Liver (tissue), 9 donors: ENCODE measurements around the gene ALDH8A1. TPM values are rescaled to one million over a fixed set of nuclear protein-coding genes. Genes with fewer than 3 reads are reported as not detected.

Experiments used
- DNase-seq: peaks from one replicate; pipeline ENCODE4 v3.0.0-alpha.2; 2017; ENCODE audit warnings: low spot score
- H3K27ac ChIP-seq, 2 donors: one replicate each; pipeline ENCODE4 v1.7.0; 2013; ENCODE audit warnings: inconsistent platforms in 2 of 2, low read length in 2 of 2, control low read depth in 1 of 2, low read depth in 1 of 2, mild to moderate bottlenecking in 1 of 2
- H3K27me3 ChIP-seq, 4 donors: one replicate each; pipeline versions ENCODE4 v1.6.1 to v1.7.0; 2013; ENCODE audit warnings: low read length in 3 of 4, inconsistent platforms in 1 of 4, mild to moderate bottlenecking in 1 of 4, moderate library complexity in 1 of 4; ENCODE audit not compliant: control insufficient read depth in 4 of 4, insufficient read depth in 4 of 4
- H3K36me3 ChIP-seq, 4 donors: one replicate each; pipeline versions ENCODE4 v1.6.1 to v1.7.0; 2013; ENCODE audit warnings: low read length in 3 of 4, mild to moderate bottlenecking in 3 of 4, low read depth in 1 of 4, moderate library complexity in 1 of 4; ENCODE audit not compliant: control insufficient read depth in 4 of 4, insufficient read depth in 3 of 4
- H3K4me1 ChIP-seq, 4 donors: one replicate each; pipeline versions ENCODE4 v1.6.1 to v1.7.0; 2013; ENCODE audit warnings: low read length in 3 of 4, mild to moderate bottlenecking in 3 of 4, moderate library complexity in 1 of 4; ENCODE audit not compliant: control insufficient read depth in 4 of 4, insufficient read depth in 4 of 4
- H3K4me3 ChIP-seq, 3 donors: one replicate each; pipeline versions ENCODE4 v1.6.1 to v1.7.0; 2013; ENCODE audit warnings: low read length in 3 of 3, control low read depth in 1 of 3, low read depth in 1 of 3, mild to moderate bottlenecking in 1 of 3
- H3K9ac ChIP-seq, 2 donors: one replicate each; pipeline ENCODE4 v1.7.0; 2013; ENCODE audit warnings: low read length in 2 of 2, mild to moderate bottlenecking in 2 of 2, moderate library complexity in 2 of 2, control low read depth in 1 of 2, low read depth in 1 of 2
- H3K9me3 ChIP-seq, 4 donors: one replicate each; pipeline versions ENCODE4 v1.6.1 to v1.7.0; 2013; ENCODE audit warnings: low read length in 3 of 4; ENCODE audit not compliant: control insufficient read depth in 4 of 4
- CTCF ChIP-seq: fragments of 150-350 bp; IDR thresholded peaks from 2 replicates; pipeline ENCODE4 v1.5.1; 2017; ENCODE audit warnings: improper control_type of control experiment, low read depth, low read length; ENCODE audit not compliant: missing input control
- FOXA1 ChIP-seq: IDR thresholded peaks from 2 replicates; pipeline ENCODE4 v1.6.1; 2016; ENCODE audit warnings: antibody characterized with exemption
- FOXA2 ChIP-seq: IDR thresholded peaks from 2 replicates; pipeline ENCODE4 v1.6.1; 2016; ENCODE audit warnings: antibody characterized with exemption
- HNF4A ChIP-seq, 2 donors: conservative IDR thresholded peaks; 2 replicates each; pipeline ENCODE4 v1.6.1; 2016; ENCODE audit warnings: antibody characterized with exemption in 2 of 2, mild to moderate bottlenecking in 2 of 2
- HNF4G ChIP-seq: IDR thresholded peaks from 2 replicates; pipeline ENCODE4 v1.6.1; 2016; ENCODE audit warnings: antibody characterized with exemption
- JUND ChIP-seq, 2 donors: IDR thresholded peaks; 2 replicates each; pipeline ENCODE4 v1.6.1; 2016; ENCODE audit warnings: antibody characterized with exemption in 2 of 2
- REST ChIP-seq: IDR thresholded peaks from 2 replicates; pipeline ENCODE4 v1.6.1; 2016; ENCODE audit warnings: antibody characterized with exemption, mild to moderate bottlenecking
- RXRA ChIP-seq, 2 donors: IDR thresholded peaks; 2 replicates each; pipeline ENCODE4 v1.6.1; 2017 to 2018; ENCODE audit warnings: antibody characterized with exemption in 2 of 2, mild to moderate bottlenecking in 1 of 2
- SP1 ChIP-seq: IDR thresholded peaks from 2 replicates; pipeline ENCODE4 v1.6.1; 2018; ENCODE audit warnings: antibody characterized with exemption, mild to moderate bottlenecking
- YY1 ChIP-seq: IDR thresholded peaks from 2 replicates; pipeline ENCODE4 v1.6.1; 2016; ENCODE audit warnings: antibody characterized with exemption, mild to moderate bottlenecking
- WGBS: extraction: QIAGEN DNeasy Blood & Tissue Kit; methylation state at CpG from one replicate; pipeline ENCODE4 v1.1.7; 2013; 5-methylcytosine and 5-hydroxymethylcytosine counted together
- polyA plus RNA-seq, 2 donors: library from polyadenylated mRNA; stranded (reverse) in 1 of 2; unstranded in 1 of 2; fragments of 200-250 nt in 1 of 2; fragments of >200 nt in 1 of 2; fragmentation: Nextera tagmentation in 1 of 2; extraction: Ambion mirVana in 1 of 2; gene quantifications; one replicate each; pipeline versions ENCODE4 v1.2.1 to v1.2.3, GENCODE V29; 2013 to 2015
- total RNA-seq, 2 donors: library from RNA; depleted of rRNA; stranded (reverse); fragments of >200 nt; gene quantifications; one replicate each; pipeline ENCODE4 v1.2.3, GENCODE V29; 2014
- TF ChIP-seq, protein P1 (sequence below): IDR thresholded peaks from 2 replicates; pipeline ENCODE4 v1.6.1; 2016; ENCODE audit warnings: antibody characterized with exemption
- TF ChIP-seq, protein P2 (sequence below): IDR thresholded peaks from 2 replicates; pipeline ENCODE4 v1.6.1; 2016; ENCODE audit warnings: antibody characterized with exemption
- TF ChIP-seq, protein P3 (sequence below): IDR thresholded peaks from 2 replicates; pipeline ENCODE4 v1.6.1; 2016; ENCODE audit warnings: antibody characterized with exemption
- donor health status: healthy.
- donor health status: healthy.
- donor health status: healthy.
- donor health status: healthy.
- donor health status: healthy.

Gene ALDH8A1
- total and polyA plus RNA-seq, 4 donors, result 73.0 to 255 (median 107) TPM

DNA sequence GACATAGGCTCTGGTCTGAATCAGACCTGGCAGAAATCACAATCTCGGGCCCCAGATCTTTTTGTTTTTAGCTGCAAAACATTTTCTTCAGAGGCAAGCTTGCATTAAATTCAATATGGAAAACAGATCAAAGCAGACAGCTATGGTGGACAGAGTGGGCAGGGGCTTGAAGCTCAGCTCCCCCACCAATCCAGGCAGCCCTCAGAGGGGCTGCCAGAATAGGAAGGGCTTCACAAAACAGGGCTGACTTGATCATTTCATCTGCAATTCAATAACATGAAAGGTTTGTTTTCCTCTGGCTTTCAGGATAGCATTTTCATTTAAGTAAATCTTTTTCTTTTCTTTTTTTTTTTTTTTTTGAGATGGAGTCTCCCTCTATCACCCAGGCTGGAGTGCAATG lies 49.2 kb upstream of the ALDH8A1 start:
- peaks cover 0 to 6% (median 2%) of the 10 kb centered on the region in 4 donors for H3K4me1 ChIP-seq
- no peaks in the 10 kb centered on the region for H3K9me3 ChIP-seq
- no peak overlapping the region for H3K9ac ChIP-seq
- H3K36me3 ChIP-seq, result peaks cover 0 to 19% (median 10%) of the 10 kb centered on the region in 4 donors
- no peak overlapping the region for H3K4me3 ChIP-seq
- H3K27ac ChIP-seq, result no peak overlapping the region
- WGBS, result 98% methylated on average over 1 of the region's 1 CpG
- no peak for TF ChIP-seq HNF4A (conservative IDR thresholded peaks at IDR 0.05)
- TF ChIP-seq, protein P1, sequence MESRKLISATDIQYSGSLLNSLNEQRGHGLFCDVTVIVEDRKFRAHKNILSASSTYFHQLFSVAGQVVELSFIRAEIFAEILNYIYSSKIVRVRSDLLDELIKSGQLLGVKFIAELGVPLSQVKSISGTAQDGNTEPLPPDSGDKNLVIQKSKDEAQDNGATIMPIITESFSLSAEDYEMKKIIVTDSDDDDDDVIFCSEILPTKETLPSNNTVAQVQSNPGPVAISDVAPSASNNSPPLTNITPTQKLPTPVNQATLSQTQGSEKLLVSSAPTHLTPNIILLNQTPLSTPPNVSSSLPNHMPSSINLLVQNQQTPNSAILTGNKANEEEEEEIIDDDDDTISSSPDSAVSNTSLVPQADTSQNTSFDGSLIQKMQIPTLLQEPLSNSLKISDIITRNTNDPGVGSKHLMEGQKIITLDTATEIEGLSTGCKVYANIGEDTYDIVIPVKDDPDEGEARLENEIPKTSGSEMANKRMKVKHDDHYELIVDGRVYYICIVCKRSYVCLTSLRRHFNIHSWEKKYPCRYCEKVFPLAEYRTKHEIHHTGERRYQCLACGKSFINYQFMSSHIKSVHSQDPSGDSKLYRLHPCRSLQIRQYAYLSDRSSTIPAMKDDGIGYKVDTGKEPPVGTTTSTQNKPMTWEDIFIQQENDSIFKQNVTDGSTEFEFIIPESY, result no peak
- TF ChIP-seq RXRA (IDR thresholded peaks at IDR 0.05), result no peak
- no peak for DNase-seq
- no peaks in the 10 kb centered on the region for H3K27me3 ChIP-seq

DNA sequence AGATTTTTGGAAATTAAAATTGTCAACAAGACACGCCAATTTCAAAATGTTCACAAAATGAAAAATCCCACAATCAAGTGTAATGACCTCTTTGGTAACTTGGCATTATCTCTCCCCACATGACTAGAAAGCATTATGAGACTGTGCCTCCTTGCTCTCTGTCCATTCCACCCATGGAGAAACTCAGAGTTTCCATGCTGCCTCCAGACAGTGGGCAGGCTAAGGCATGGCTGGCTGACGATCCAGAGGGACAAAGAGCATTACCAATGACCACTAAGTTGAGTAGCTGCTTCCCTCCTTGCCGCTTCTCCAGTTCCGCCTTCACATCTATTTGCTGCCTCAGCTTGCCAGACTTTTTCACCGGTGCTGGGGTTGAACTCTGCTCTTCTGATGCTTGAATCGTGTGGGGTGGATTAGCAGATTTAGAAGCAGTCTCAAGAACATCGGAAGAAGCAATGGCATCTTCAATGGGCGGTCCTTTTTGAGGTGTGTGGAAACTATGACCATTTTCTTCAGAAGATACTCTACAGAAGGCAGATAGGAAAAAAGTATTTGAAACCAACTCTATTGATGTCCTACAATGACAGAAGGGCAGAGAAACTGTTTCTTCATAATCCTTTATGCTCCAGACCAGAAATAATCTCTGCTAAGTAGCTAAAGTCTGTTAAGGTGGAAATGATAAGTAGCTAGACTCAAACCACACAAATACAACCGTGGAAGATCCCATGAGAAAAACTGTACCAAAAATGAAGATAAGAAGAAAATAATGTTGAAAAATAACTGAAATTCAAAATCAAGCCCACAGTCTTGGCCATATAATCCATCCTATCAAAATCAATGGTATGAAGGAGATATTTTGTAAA lies 47.5 kb upstream of the ALDH8A1 start:
- no peak overlapping the region for H3K4me3 ChIP-seq
- H3K27ac ChIP-seq, result no peak overlapping the region
- no peak for TF ChIP-seq SP1
- no peak for TF ChIP-seq FOXA2
- TF ChIP-seq HNF4G, result no peak
- no peaks in the 10 kb centered on the region for H3K27me3 ChIP-seq
- peaks cover 4 to 27% (median 12%) of the 10 kb centered on the region in 4 donors for H3K36me3 ChIP-seq
- no peak overlapping the region for H3K9ac ChIP-seq
- WGBS, result 95% methylated on average over 9 of the region's 9 CpGs
- H3K9me3 ChIP-seq, result no peaks in the 10 kb centered on the region
- peaks cover 0 to 1% (median under 1%) of the 10 kb centered on the region in 4 donors for H3K4me1 ChIP-seq
- DNase-seq, result no peak

- 88% methylated on average over 1 of the region's 1 CpG for WGBS
- no peak overlapping the region for H3K4me3 ChIP-seq
- DNase-seq, result no peak
- no peaks in the 10 kb centered on the region for H3K27me3 ChIP-seq
- H3K27ac ChIP-seq, result no peak overlapping the region
- H3K4me1 ChIP-seq, result no peaks in the 10 kb centered on the region
- TF ChIP-seq, protein P2, sequence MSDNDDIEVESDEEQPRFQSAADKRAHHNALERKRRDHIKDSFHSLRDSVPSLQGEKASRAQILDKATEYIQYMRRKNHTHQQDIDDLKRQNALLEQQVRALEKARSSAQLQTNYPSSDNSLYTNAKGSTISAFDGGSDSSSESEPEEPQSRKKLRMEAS, result no peak
- TF ChIP-seq, protein P1, result no peak
- TF ChIP-seq JUND (IDR thresholded peaks at IDR 0.05) (no peak), FOXA1 (no peak), HNF4A (conservative IDR thresholded peaks at IDR 0.05) (no peak), REST (no peak), YY1 (no peak), CTCF (no peak)
- TF ChIP-seq, protein P3, sequence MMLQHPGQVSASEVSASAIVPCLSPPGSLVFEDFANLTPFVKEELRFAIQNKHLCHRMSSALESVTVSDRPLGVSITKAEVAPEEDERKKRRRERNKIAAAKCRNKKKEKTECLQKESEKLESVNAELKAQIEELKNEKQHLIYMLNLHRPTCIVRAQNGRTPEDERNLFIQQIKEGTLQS, result no peak
- H3K36me3 ChIP-seq, result peaks cover 5 to 35% (median 16%) of the 10 kb centered on the region in 4 donors
- H3K9me3 ChIP-seq, result no peaks in the 10 kb centered on the region
- H3K9ac ChIP-seq, result no peak overlapping the region
Observed at GRCh38 chr6:134995536-134995935, 45.6 kb upstream of the ALDH8A1 start.
